ENCODE measurements around the gene GNAO1.

The GNAO1 gene

DNA sequence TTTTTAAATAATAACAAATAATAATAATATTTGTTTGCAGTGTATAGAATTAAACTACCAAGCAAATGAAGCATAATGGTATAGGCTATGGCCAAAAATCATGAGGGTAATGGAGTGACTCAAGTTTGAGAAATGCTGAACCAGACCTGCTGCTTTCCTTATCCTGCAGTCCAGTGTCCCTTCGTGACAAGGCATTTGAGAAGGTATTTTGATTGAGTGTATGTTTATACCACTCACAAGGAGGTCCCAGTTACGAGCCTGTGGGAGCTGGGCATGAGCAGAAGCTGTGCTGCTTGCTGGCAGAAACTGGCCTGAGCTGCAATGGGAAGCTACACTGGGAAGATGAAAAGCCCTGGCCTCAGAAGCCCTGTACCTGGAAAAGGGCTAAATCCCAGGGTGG is 50.3 kb downstream of the GNAO1 start:
- DNase-seq = no peak

DNA sequence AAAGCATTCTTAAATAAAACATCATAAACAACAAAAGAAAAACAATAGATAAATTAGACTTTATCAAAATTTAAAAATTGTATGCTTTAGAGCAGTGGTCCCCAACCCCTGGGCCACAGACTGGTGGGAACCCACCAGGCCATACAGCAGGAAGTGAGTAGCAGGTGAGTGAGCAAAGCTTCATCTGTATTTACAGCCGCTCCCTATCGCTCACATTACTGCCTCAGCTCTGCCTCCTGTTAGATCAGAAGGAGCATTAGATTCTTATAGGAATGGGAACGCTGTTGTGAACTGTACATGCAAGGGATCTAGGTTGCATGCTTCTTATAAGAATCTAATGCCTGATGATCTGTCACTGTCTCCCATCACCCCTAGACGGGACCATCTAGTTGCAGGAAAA is 51.5 kb downstream of the GNAO1 start:
- no peak for DNase-seq

DNA sequence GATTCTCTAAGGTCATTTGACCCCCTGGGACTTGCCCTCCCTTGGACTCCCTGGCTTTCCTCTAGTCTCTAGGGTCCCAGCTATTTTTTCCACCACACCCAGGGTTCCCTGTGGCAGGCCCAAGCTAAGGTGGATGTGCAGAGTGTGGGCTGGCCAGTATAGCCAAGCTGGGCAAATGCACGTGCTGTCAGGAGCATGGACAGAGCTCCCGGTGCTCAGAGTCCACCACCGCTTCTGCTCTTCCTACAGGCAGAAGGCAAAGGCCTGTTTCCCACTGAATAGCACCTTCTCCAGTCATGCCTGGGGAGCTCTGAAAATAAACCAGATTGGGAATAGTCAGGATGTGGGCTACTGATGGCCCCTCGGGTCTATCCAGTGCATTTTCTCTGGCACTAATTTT is 53.3 kb downstream of the GNAO1 start:
- DNase-seq = no peak

DNA sequence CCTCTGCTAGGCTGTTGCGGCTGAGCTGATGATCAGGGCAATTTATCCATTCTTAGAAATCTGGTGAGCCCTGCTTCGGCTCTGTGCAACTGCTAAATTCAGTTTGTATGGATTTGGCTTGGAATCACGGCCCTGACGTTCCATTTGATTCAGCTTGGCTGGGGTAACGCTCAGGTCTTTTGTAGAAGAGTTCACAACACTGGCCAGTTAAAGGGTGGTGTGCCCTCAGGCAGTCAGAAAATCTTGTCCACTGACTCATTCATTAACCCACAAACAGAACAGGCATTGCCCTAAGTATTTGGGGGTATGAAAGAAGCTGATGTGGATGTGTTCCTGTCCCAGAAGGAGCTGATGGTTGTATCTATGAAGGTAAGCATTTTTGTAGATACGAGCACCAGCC is 53.9 kb downstream of the GNAO1 start:
- DNase-seq = no peak

DNA sequence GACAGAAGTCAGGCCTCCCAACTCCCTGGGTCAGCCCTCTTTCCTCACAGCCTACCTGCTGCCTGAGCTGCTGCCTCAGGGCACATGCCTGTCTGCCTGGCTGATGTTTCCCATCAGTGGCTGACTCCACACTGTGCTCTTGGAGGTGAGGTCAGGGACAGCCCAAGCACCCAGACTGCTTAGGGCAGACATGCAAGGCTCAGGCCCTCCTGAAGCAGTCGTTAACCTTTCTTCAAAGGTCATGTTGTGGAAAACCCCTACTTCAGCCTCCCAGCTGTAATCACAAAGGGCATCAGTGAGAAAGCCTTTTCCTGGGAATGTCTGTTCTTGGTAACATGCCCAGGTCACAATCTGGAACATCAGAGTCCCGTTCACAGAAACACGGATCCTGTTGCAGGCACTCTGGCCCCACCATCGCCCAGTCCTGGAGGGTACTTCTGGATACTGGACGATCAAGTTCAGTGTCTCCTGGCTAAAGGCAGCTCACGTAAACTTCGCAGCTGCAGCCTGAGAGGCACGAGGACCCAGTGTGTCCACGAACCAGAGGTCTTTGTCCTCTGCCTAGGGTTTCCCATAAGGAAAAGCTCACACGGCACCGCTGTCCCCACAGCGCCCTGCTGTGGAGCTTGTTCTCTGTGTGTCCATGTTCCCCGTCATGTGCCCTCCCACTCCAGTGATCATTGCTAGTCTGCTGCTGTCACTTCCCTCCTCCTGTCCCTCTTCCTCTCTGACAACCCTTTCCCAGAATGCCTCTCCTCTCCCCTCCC is 54.9 kb downstream of the GNAO1 start:
- no peak for DNase-seq

DNA sequence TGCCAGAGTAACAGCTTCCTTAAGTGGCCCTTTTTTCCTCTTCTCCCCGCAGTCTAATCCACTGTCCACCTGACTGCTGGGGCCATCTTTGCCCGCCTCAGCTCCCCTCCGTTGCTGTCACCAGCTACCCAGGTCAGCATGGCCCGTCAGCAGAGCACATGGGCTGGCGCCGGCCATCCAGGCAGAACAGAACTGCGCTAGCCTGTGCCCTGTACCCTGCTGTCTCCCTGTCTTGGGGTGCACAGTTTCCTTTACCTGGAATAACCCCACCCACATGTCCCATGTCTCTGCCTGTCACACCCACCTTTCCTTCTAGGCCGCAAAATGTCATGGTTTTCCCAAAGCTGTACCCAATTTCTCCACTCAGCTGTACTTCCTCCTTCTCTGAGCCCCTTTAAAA is 55.7 kb downstream of the GNAO1 start:
- no peak for DNase-seq

DNA sequence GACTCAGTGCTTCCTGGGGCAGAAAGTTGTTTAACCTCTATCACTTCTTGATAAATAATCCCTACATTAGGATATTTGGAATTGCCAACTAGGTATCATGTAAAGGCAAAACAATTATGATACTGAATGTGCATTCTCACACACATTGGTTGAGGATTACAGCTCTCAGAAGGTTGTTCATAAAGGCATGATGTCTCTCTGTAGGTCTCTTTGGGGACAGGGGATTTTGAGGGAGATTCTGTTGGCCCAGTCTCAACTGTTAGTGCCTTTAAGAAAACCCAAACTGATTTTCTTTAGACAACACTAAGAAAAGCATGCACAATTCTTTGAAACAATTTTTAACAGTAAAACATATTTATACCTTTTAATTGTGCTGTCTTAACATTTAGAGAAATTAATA is 56.5 kb downstream of the GNAO1 start:
- DNase-seq = no peak

DNA sequence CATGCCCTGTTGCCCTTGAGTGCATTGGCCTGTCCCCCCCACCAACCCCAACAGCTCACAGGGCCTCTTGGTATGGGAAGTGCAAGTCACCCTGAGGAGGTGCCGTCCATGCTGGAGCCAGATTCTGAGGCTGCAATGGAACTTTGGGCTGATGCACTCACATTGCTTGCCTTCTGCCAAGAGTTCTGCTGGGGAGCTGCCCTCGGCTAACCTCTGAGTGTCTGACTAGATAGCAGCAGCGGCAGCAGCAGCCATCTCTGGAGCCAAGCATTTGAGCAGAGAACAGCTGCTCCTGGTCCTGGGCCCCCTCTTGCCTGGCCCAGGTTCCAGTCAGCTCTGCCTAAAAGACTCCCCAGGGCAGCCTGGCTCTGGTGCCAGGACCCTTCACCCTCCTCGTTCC is 61.5 kb downstream of the GNAO1 start:
- no peak for DNase-seq

DNA sequence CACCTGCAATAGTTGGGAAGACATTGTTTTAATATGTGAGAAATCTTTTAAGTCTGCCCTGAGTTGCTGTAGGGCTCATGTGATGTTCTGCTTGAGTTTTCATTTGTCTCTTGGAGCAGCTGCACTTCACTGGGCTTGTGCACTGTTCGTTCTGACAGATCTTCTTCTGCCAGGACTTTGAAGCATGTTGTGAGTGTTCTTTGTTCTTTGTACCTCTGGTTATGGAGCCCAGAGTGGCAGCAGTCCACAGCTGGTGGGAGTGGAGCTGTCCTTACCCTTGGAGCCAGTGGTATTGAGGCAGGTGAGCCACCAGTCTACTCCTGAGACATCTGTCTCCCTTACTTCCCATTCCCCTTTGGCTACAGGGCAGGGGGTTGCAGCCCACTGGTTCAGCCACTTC is 64.6 kb downstream of the GNAO1 start:
- no peak for DNase-seq

DNA sequence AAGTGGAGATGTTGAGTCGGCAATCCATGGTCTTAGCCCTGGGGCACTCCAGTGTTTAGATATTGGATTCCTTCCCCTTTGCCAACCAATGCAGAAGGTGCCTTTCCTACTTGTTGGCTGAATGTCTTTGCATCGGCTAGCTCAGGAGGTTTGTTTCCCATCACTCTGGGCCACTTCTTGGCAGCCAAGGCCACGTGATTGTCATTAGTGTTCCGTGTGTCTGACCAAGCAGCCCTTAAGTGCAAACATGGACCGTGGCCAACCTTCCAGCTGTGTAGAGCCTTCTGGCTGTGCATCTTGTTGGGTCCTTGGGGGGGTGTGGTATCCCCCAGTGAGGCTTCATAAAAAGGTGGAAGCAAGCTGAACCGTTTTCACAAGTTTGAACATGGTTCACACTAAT is 66.0 kb downstream of the GNAO1 start:
- DNase-seq = no peak

DNA sequence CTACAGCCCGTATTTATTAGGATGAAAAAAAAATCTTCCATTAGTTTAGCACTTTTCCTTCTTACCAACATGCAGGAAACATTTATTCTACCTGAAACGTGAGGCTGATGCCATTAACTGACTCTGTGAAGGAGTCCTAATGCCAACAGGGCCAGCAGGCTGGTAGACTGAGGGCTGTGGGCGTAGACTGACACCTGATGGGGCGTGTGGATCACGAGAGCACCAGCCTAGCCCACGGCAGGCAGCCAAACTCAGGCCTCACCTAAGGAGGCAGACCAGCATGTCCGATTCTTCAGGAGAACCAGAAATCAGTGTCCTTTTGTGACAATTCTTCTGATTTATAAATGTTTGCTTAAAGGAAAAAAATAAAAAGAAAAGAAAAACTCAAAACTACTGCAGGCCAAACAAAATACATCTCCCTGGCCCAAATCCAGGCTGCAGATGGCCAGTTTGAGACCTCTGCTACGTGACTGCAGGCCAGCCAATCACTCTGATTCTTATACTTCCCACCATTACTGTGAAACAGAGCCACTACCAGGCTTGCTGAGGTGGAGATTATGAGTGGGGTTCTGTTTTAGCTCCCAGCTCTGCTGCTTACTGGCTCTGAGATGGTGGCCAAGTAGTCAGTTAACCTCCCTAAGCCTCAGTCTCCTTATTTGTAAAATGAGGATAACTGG is 66.5 kb downstream of the GNAO1 start:
- DNase-seq = no peak

DNA sequence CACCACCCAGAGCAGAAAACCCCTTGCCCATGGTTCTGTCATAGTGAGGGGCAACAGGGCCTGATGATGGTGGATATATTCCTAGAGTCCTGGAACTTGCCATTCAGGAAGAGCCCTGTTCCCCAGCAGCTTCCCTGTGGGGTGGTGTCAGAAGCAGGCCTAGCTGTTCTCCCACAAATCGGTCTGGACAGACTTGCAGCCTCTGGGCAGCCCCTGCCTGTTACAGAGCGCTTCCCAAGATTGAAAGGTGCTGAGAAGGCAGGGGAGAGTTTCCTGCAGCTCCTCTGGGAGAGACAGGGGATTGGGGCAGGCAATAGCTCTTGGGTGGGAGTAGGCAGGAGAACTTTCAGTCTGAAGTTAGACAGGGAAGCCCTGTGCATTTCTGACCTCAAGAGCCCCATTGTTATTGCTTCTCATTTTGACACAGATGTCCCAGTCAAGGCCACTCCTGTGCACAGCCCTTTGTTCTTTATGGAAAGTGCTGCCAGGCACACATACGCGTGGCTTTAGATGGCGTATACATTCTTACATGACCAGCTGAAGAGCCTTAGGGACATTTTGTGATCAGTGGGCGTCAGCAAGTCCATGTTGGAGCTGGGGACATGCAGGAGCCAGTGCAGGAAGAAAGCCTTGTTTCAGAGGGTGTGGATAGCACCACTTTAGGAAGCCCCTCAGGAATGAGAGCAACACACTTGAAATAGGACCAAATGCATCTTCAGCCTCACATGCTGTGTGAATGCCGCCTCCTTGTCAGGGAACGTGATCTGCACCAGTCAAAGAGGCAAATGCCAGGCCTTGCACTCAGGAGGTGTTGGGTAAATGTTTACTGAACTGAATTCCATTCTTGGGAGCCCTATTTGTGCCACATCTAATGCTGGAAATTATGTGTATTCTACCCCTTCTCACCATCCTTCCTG is 67.5 kb downstream of the GNAO1 start:
- no peak for DNase-seq

DNA sequence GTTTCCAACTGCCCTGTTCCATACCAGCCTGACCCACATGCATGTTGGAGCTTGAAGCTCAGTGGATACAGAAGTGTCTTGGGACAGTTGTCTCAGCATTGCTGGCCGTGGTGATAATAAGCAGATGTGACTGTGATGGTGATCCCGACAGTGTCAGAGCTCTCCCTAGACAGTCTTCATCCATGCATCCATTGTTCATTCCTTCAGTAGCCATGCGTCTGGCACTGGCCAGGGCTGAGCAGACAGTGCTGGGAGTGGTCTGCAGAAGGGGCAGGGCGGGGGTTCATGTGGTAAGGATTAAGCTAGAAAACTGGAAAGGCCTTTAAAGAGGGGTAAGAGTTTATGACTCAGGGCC is 68.1 kb downstream of the GNAO1 start:
- DNase-seq = no peak

DNA sequence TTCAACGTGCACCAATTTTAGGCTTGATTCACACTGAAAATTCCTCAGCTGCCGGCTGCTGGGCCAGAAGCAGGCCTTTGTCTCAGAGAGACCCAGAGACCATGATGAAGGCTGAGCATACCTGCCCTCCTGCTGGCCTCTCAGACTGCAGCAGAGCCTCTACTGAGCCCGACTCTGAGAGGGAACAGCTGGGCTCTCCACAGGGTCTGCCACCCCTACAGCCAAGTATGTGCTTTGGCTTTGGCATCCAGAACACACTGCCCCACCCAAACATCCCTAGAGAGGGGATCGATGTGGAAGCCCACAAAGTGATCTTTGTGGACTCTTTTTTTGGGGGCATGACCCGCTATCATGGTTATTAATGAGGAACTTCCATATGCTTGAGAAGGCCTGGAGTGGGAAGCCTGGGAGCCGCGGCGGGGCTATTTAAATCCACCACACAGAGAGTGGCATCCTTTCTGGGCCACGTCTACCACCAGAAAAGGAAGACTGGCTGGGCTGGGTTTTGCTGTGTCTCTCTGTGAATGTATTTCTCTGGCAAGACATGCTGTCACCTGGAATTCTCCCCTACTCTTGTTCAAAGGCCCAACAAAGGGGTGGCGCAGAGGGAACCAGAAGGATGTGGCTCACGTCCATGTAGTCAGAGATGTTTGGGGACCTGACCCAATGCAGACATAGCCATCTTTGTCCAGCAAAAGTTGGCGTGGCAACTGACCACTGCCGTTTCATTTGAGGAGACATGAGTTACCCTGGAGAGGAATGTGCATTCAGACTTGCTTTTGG is 69.3 kb downstream of the GNAO1 start:
- no peak for DNase-seq

DNA sequence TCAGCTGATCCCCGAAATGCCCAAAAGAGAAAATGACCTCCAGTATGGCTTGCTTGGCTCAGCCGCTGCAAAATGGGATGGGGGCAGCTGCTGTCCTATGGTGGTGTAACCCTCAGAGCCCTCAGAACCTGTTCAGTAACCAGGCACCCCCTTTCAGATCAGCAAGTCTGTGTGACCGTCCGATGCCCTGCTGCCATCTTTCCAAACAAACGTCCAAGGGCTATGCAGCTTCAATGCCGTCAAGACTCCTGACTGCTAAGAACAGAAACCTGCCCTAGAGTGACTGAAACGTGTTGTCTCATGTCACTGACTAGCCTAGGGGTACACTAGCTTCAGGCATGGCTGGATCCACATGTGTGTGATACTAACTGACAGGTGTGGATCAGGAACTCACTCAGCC is 70.4 kb downstream of the GNAO1 start:
- DNase-seq = no peak

DNA sequence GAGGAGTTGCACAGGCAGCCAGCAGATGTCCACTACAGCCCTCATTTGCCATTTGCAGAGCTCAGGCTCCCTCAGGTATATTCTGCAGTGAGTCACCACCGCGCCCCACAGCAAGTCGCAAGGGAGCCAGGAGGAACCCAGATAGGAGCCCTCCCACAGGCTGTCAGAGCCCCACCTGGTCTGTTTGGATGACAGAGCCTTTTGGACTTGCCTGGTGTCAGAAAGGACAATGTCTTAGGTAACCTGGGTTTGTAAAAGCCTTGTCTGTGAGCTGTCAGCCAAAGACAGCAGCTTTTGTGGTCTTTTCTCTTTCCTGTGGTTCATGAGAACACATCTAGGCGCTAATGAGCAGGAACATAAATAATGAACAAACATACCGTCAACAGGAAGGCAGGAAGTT is 70.9 kb downstream of the GNAO1 start:
- DNase-seq = peak; percentile 77

DNA sequence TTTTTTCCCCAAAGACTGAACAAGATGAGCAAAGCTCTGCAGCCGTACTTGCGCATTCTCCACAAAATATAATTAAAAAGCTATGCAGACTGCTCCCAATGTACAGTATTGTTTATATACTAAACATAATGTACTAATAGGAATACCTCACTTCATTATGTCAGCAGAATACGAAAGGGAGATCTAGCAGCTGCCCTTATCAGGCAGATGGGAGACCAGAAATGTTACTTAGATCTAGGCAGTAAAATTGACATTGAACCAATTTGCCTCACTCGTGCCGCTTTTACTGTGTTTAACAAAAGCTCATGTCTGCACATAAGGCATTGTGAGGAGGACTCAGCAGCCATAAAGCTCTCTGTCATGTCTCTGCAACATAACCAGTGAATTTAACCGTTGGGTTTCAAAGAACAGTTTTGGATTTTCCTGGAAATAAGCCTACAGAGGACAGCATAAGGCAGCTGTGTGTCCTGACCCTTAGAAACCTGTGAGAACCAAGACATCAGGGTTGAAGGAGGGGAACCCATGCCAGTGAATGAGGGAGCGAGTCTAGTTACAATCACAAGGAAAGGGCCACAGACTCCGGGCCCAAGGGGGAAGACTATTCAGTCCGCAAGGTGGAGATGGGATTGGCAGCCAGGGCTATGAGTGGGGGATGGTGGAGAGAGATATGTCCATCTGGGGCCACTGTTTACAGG is 71.4 kb downstream of the GNAO1 start:
- DNase-seq = no peak

DNA sequence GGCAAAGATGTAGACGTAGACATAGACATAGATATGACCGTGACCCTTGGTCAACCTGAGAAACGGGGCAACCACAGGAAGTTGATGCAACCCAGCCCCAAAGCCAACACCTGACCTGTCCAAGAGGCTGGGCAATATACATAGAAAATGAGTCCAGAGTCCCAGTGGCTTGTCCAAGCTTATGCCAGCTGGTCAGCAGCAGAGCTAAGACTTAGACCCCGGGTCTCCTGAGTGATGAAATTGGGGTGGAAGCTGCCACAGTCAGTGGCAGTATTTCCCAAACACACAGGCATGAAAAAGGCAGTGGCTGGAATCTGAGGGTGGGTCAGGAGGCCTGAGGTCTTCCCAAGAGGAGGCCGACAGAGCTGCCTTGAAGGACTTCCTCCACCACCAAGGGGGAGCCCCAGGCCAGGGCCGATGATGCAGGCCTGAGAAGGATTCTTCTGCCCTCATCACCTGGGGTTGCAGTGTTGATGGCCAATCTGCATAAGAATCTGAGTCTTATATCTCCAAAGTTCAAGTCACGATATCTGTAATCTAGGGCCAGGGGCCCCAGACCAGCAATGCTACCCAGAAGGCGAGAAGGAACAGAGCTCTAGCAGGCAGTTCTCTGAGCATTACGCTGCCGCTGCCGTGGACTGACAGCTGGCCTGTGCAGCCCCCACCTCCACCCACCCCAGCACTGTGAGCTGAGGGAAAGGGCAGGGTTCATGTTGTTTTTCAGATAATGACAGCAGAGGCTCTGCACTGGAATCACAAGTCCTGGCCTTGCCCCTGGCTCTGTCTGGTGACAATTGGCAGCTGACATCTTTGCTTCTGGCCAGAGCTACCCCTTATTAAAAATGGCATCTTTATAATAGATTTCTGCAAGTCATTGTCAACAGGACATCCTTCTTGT is 72.7 kb downstream of the GNAO1 start:
- DNase-seq = no peak

DNA sequence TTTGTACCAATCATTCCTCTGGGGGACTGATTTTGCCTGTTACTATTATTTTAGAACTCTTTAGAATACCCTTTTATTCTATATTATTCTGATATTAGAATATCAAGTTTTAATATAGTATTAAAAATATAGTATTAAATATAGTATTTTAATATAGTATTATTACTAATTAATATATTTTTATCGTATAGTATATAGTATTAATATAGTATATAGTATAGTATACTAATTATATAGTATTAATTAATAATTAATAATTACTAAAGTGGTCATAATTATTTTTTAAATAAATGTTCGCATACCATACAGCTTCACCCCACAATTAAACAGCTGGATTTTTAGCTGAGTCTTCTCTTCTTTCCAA is 73.3 kb downstream of the GNAO1 start:
- no peak for DNase-seq

DNA sequence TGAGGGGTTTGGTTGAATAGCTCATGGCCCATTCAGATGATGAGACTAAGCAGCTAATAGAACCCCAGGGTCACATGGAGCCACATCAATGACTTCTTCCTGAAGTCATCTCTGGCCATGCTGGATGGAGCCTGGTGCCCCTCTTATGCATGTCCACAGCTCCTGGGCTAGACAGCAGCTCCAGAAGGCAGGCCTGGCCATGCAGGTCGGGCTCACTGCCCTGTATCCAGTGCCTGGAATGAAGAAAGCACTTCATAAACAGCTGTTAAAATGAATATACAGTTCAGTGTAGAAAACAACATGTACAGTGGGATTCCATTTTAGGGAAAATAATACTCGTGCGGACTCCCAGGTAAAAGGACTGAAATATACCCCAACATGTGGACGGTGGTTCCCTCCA is 73.9 kb downstream of the GNAO1 start:
- no peak for DNase-seq

DNA sequence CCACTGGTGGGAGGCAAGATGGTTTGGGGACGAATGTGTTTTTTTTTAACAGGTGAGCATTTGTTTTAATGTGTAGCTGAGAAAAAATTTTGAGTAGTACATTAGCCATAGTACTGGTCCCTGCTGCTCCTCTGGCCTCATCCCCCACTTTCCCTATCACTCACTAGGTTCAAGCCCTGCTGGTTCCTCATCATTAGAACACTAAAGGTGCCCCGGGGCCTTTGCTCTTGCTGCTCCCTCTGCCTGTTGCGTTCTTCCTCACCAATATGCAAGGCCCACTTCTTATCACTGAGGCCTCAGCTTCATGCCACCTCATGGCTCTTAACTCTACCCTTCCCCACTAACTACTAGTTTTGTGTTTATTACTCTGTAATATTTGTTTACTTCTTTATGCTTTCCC is 74.5 kb downstream of the GNAO1 start:
- no peak for DNase-seq

All from CD4-positive, alpha-beta T cell treated with Interleukin-17A for 4 hours (primary cell).